Middle frontal gyrus (tissue), 1 donor: Measurements from ENCODE around the gene DLGAP1.
"Not testable (repeated sequence)": the region's sequence is repeated elsewhere in the genome, so short reads cannot be mapped to it uniquely, and the experiment has no call there.

Source experiments
- DNase-seq: peaks from one replicate; pipeline ENCODE4 v3.0.0-alpha.2; 2015; ENCODE audit warnings: low spot score; ENCODE audit errors: extremely low spot score

Gene DLGAP1

GRCh38 chr18:4391859-4392258 is 63.2 kb downstream of the DLGAP1 start:
- no peak for DNase-seq

GRCh38 chr18:4385876-4386275 is 69.2 kb downstream of the DLGAP1 start:
- DNase-seq: no peak

- DNase-seq: no peak
Measured at GRCh38 chr18:4384932-4385331, 70.2 kb downstream of the DLGAP1 start.

- DNase-seq: no peak
Measured at GRCh38 chr18:4374564-4374963, 80.5 kb downstream of the DLGAP1 start.

GRCh38 chr18:4369705-4370104 is 85.4 kb downstream of the DLGAP1 start:
- DNase-seq: no peak

GRCh38 chr18:4360221-4360715 is 94.8 kb downstream of the DLGAP1 start:
- no peak for DNase-seq

- DNase-seq: no peak
Measured at GRCh38 chr18:4358618-4359017, 96.5 kb downstream of the DLGAP1 start.

GRCh38 chr18:4357579-4357978 is 97.5 kb downstream of the DLGAP1 start:
- DNase-seq: no peak

GRCh38 chr18:4356929-4357328 is 98.2 kb downstream of the DLGAP1 start:
- DNase-seq: no peak

- no peak for DNase-seq
Measured at GRCh38 chr18:4353853-4354418, 101.2 kb downstream of the DLGAP1 start.

- DNase-seq: no peak
Measured at GRCh38 chr18:4352746-4353551, 102.2 kb downstream of the DLGAP1 start.

- DNase-seq: no peak
Measured at GRCh38 chr18:4351005-4351404, 104.1 kb downstream of the DLGAP1 start.

- DNase-seq: no peak
Measured at GRCh38 chr18:4335386-4335785, 119.7 kb downstream of the DLGAP1 start.

- no peak for DNase-seq
Measured at GRCh38 chr18:4333043-4333442, 122.1 kb downstream of the DLGAP1 start.

GRCh38 chr18:4319738-4320677 is 135.1 kb downstream of the DLGAP1 start:
- DNase-seq: no peak

- no peak for DNase-seq
Measured at GRCh38 chr18:4318311-4318710, 136.8 kb downstream of the DLGAP1 start.

GRCh38 chr18:4311945-4312344 is 143.2 kb downstream of the DLGAP1 start:
- not testable (repeated sequence) for DNase-seq

- no peak for DNase-seq
Measured at GRCh38 chr18:4311136-4311535, 144.0 kb downstream of the DLGAP1 start.

- no peak for DNase-seq
Measured at GRCh38 chr18:4309227-4309626, 145.9 kb downstream of the DLGAP1 start.

GRCh38 chr18:4308576-4308975 is 146.5 kb downstream of the DLGAP1 start:
- no peak for DNase-seq

GRCh38 chr18:4299395-4299794 is 155.7 kb downstream of the DLGAP1 start:
- DNase-seq: no peak

GRCh38 chr18:4293337-4293736 is 161.8 kb downstream of the DLGAP1 start:
- no peak for DNase-seq
